Effector memory CD4-positive, alpha-beta T cell (primary cell): ENCODE measurements around the gene TTPAL.

Source experiments
- DNase-seq, 3 donors: peaks; one replicate each; pipeline ENCODE4 v3.0.0-alpha.2; 2020
- H3K27ac ChIP-seq: 2 replicates; pipeline ENCODE4 v1.7.0; 2013; ENCODE audit warnings: mild to moderate bottlenecking, low read length, moderate library complexity; ENCODE audit not compliant: insufficient read depth, poor library complexity, severe bottlenecking
- H3K27me3 ChIP-seq: replicated peaks from 2 replicates; pipeline ENCODE4 v1.7.0; 2013; ENCODE audit warnings: mild to moderate bottlenecking, low read length; ENCODE audit not compliant: insufficient read depth, control insufficient read depth, poor library complexity, severe bottlenecking
- H3K36me3 ChIP-seq: 2 replicates; pipeline ENCODE4 v1.7.0; 2013; ENCODE audit warnings: mild to moderate bottlenecking, low read length, moderate library complexity; ENCODE audit not compliant: control insufficient read depth, insufficient read depth
- H3K4me1 ChIP-seq: 2 replicates; pipeline ENCODE4 v1.7.0; 2013; ENCODE audit warnings: low read length, mild to moderate bottlenecking; ENCODE audit not compliant: control insufficient read depth, insufficient read depth, poor library complexity, severe bottlenecking
- H3K4me3 ChIP-seq: 2 replicates; pipeline ENCODE4 v1.7.0; 2013; ENCODE audit warnings: low read length, low read depth, mild to moderate bottlenecking; ENCODE audit not compliant: insufficient read depth, poor library complexity, severe bottlenecking
- H3K9me3 ChIP-seq: 2 replicates; pipeline ENCODE4 v1.7.0; 2013; ENCODE audit warnings: mild to moderate bottlenecking, low read length, moderate library complexity; ENCODE audit not compliant: control insufficient read depth

TTPAL gene

DNA sequence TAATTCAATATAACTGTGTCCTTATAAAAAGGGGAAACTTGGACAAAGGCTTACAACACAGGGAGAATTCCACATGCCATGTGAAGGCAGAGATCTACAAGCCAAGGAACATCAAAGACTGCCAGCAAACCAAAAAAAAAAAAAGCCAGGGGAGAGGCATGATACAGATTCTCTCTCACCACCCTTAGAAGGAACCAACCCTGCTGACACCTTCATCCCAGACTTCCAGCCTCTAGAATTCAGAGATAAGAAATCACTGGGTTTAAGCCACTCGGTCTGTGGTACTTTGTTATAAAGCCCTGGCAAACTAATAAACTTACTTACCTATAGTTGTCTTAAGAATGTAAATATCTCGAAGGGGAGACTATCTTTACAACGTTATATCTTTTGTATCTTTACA, 41.8 kb downstream of the TTPAL start:
- Histone ChIP-seq H3K9me3 (no peaks in the 10 kb centered on the region), H3K27ac (no peak overlapping the region), H3K4me1 (peaks cover 34% of the 10 kb centered on the region), H3K36me3 (peaks cover 3% of the 10 kb centered on the region), H3K4me3 (no peak overlapping the region), H3K27me3 (no peaks in the 10 kb centered on the region)
- no peak for DNase-seq

- no peaks in the 10 kb centered on the region for H3K9me3 ChIP-seq
- no peak overlapping the region for H3K4me3 ChIP-seq
- DNase-seq: no peak
- H3K27me3 ChIP-seq: no peaks in the 10 kb centered on the region
- H3K27ac ChIP-seq: no peak overlapping the region
- H3K4me1 ChIP-seq: peaks cover 35% of the 10 kb centered on the region
- no peaks in the 10 kb centered on the region for H3K36me3 ChIP-seq
Observed at GRCh38 chr20:44518248-44518647, 42.6 kb downstream of the TTPAL start.

DNA sequence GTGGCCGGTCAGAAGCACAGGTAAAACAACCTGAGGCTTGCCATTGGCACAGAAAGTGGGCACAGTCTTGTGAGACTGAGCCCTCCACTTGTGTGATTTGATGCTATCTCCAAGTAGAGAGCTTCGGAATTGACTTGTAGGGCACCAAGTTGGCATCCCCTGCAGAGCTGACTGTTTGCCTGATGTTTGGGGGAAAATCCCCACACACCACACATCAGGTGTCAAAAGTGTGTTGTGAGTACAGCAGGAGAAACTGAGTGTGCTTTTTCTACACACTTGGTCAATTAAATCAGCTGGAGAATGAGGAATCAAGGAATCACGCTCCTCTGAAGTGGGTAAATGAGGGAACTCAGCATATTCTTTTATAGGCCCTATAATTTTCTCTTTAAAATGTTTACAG, 45.2 kb downstream of the TTPAL start:
- peak overlapping the region; percentile 99 for H3K27ac ChIP-seq
- no peaks in the 10 kb centered on the region for H3K36me3 ChIP-seq
- DNase-seq: no peak
- H3K4me1 ChIP-seq: peaks cover 35% of the 10 kb centered on the region
- H3K4me3 ChIP-seq: peak overlapping the region; percentile 93
- no peaks in the 10 kb centered on the region for H3K9me3 ChIP-seq
- no peaks in the 10 kb centered on the region for H3K27me3 ChIP-seq

- Histone ChIP-seq H3K4me1 (peaks cover 35% of the 10 kb centered on the region), H3K27me3 (no peaks in the 10 kb centered on the region), H3K36me3 (no peaks in the 10 kb centered on the region), H3K4me3 (peak within 1 kb of the TSS; percentile 93), H3K9me3 (no peaks in the 10 kb centered on the region), H3K27ac (peak within 1 kb of the TSS; percentile 99)
- DNase-seq: peak; percentile 94 to 96 (median 95)
Observed at GRCh38 chr20:44521484-44522481, 46.1 kb downstream of the TTPAL start, which contains the start of gene SERINC3. SERINC3 (minus strand) TSS chr20:44522070; CDS start chr20:44521951, 119 bp downstream.

GRCh38 chr20:44522841-44523240, 47.2 kb downstream of the TTPAL start:
- H3K36me3 ChIP-seq: no peaks in the 10 kb centered on the region
- peak overlapping the region; percentile 99 for H3K27ac ChIP-seq
- H3K4me1 ChIP-seq: peaks cover 35% of the 10 kb centered on the region
- no peak overlapping the region for H3K4me3 ChIP-seq
- no peak for DNase-seq
- H3K27me3 ChIP-seq: no peaks in the 10 kb centered on the region
- H3K9me3 ChIP-seq: no peaks in the 10 kb centered on the region

GRCh38 chr20:44523746-44524145, 48.1 kb downstream of the TTPAL start:
- Histone ChIP-seq H3K9me3 (no peaks in the 10 kb centered on the region), H3K27ac (no peak overlapping the region), H3K36me3 (no peaks in the 10 kb centered on the region), H3K4me1 (peaks cover 27% of the 10 kb centered on the region), H3K4me3 (no peak overlapping the region), H3K27me3 (no peaks in the 10 kb centered on the region)
- DNase-seq: no peak

DNA sequence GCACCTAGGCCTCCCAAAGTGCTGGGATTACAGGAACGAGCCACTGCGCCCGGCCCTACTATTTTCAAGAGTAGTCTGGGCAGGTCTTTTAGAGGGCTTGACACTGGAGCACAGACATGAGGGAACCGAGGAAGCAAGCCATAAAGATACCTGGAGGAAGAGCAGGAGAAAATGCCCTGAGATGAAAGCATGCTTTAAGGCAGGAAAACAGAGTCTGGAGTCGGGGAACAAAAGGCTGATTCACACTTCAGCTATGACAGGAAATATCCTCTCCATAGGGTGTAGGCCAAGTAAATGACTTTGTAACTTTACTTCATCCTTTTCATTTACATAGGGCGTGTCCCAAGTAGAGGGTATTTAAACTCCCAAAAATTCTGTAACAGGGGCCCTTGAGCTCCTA, 50.5 kb downstream of the TTPAL start:
- no peak for DNase-seq
- H3K27ac ChIP-seq: no peak overlapping the region
- no peaks in the 10 kb centered on the region for H3K9me3 ChIP-seq
- no peaks in the 10 kb centered on the region for H3K27me3 ChIP-seq
- no peaks in the 10 kb centered on the region for H3K36me3 ChIP-seq
- H3K4me1 ChIP-seq: peaks cover 4% of the 10 kb centered on the region
- H3K4me3 ChIP-seq: no peak overlapping the region

- Histone ChIP-seq H3K4me1 (peaks cover 13% of the 10 kb centered on the region), H3K27me3 (no peaks in the 10 kb centered on the region), H3K27ac (no peak overlapping the region), H3K4me3 (no peak overlapping the region), H3K36me3 (no peaks in the 10 kb centered on the region), H3K9me3 (no peaks in the 10 kb centered on the region)
- no peak for DNase-seq
Observed at GRCh38 chr20:44527716-44528199, 52.1 kb downstream of the TTPAL start.

DNA sequence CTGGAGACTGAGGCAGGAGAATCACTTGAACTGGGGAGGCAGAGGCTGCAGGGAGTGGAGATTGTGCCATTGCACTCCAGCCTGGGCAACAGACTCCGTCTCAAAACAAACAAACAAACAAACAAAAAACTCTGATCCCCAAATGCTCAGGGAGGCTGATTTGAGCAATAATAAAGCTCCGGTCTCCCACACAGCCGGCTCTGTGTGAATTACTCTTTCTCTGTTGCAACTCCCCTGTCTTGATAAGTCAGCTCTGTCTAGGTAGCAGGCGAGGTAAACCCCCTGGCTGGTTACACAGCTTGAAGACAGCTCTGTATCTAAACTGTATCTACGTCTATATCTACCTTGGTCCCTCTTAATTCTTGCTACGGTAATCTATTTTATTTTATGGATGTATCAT, 52.6 kb downstream of the TTPAL start:
- Histone ChIP-seq H3K4me3 (no peak overlapping the region), H3K4me1 (peaks cover 15% of the 10 kb centered on the region), H3K27me3 (no peaks in the 10 kb centered on the region), H3K9me3 (no peaks in the 10 kb centered on the region), H3K27ac (no peak overlapping the region), H3K36me3 (no peaks in the 10 kb centered on the region)
- no peak for DNase-seq
